Mucosa of stomach (tissue), 1 donor: ENCODE measurements around the gene CCIN.
"Not testable (repeated sequence)": the region's sequence is repeated elsewhere in the genome, so short reads cannot be mapped to it uniquely, and the experiment has no call there.

Source experiments
- H3K27me3 ChIP-seq: one replicate; pipeline ENCODE4 v1.7.0; 2013; ENCODE audit warnings: mild to moderate bottlenecking, low read length; ENCODE audit not compliant: control insufficient read depth, insufficient read depth
- H3K36me3 ChIP-seq: one replicate; pipeline ENCODE4 v1.7.0; 2013; ENCODE audit warnings: low read length; ENCODE audit not compliant: control insufficient read depth, insufficient read depth
- H3K4me1 ChIP-seq: one replicate; pipeline ENCODE4 v1.7.0; 2013; ENCODE audit warnings: mild to moderate bottlenecking, low read length; ENCODE audit not compliant: control insufficient read depth, insufficient read depth
- H3K4me3 ChIP-seq: one replicate; pipeline ENCODE4 v1.7.0; 2013; ENCODE audit warnings: low read length
- H3K9ac ChIP-seq: one replicate; pipeline ENCODE4 v1.7.0; 2013; ENCODE audit warnings: mild to moderate bottlenecking, low read length, moderate library complexity
- H3K9me3 ChIP-seq: one replicate; pipeline ENCODE4 v1.7.0; 2013; ENCODE audit warnings: mild to moderate bottlenecking, low read length, moderate library complexity; ENCODE audit not compliant: control insufficient read depth
- donor health status: Pancreatic carcinoma.

Gene CCIN

GRCh38 chr9:36164372-36164771 is 4.8 kb upstream of the CCIN start:
- no peaks in the 10 kb centered on the region for H3K36me3 ChIP-seq
- no peak overlapping the region for H3K4me3 ChIP-seq
- H3K27me3 ChIP-seq: peaks cover 5% of the 10 kb centered on the region
- H3K9ac ChIP-seq: no peak overlapping the region
- peaks cover 3% of the 10 kb centered on the region for H3K4me1 ChIP-seq
- no peaks in the 10 kb centered on the region for H3K9me3 ChIP-seq

DNA sequence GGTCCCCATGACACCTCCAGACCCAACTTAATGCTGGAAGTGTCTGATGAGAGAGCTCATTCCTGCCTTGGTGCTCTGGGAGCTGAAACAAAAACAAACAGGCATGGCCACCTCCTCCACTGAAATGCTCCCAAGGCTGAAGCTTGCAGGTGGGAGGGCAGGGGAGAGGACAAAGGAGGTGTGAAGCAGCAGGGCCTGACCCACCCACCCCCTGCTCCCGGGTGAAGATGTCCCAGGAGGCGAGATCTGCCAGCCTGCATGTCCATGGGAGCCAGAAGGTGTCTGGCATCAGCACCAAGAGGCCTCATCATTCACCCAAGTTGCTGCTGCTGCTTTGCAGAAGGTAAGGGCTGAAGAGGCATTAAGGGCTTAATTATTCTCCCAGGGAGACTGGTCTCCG is 4.2 kb upstream of the CCIN start:
- Histone ChIP-seq H3K9me3 (no peaks in the 10 kb centered on the region), H3K36me3 (no peaks in the 10 kb centered on the region), H3K4me3 (no peak overlapping the region), H3K27me3 (peaks cover 5% of the 10 kb centered on the region), H3K9ac (no peak overlapping the region), H3K4me1 (peaks cover 3% of the 10 kb centered on the region)

DNA sequence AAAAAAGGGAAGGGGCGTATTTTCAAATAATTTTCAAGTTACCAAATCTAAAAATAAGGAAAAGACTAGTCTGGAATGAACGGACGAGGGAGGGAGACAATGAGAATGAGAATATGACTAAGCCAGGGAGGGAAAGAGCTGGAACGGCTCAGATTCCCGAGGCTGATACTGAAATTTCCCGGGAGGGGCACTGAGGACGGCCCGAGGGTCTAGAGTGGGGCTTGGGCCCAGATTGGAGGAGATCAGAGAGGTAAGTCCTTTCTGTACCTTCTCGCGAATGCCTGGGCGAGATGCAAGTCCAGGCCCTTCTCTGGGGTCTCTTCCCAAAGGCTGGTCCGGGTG is 3.4 kb upstream of the CCIN start:
- peaks cover 5% of the 10 kb centered on the region for H3K27me3 ChIP-seq
- no peak overlapping the region for H3K4me3 ChIP-seq
- H3K4me1 ChIP-seq: peaks cover 3% of the 10 kb centered on the region
- H3K9me3 ChIP-seq: no peaks in the 10 kb centered on the region
- no peaks in the 10 kb centered on the region for H3K36me3 ChIP-seq
- no peak overlapping the region for H3K9ac ChIP-seq

DNA sequence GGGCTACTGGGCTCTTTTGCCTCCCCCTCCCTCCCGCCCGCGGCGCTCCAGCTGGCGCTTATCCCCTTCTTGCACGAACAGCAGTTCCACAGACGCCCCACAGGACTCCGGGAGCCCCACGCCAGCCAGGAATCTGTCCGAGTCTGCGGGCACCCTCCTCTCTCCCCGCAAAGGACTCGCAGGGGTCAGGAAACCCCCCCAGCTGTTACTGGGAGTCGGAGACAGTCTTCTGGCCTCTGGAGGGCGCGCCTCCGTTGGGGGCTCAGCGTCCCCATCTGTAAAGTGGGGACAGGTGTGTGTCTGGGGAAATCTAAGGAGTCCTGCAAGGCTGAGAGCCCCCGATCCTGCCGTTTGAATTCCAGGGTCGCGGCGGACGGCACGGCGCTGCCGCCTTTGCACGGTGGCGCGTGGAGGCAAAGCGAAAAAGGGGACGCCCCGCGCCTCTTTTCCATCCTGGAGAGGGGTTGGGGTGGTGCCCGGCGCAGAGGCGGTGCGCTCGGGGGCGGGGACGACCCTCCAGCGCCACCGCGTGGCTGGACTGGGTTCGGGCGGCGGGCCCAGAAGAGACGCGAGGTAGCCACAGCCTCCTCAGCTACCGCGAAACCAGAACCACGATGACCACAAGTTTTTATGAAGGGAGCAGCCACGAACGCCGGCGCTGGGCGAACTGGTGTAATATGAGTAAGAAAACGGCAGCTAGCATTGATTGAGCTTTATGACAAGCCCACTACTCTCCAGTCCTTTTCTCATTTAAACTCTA is 2.8 kb upstream of the CCIN start:
- Histone ChIP-seq H3K27me3 (peaks cover 5% of the 10 kb centered on the region), H3K4me3 (no peak overlapping the region), H3K4me1 (peaks cover 3% of the 10 kb centered on the region), H3K36me3 (no peaks in the 10 kb centered on the region), H3K9ac (peak overlapping the region; percentile 34), H3K9me3 (no peaks in the 10 kb centered on the region)

DNA sequence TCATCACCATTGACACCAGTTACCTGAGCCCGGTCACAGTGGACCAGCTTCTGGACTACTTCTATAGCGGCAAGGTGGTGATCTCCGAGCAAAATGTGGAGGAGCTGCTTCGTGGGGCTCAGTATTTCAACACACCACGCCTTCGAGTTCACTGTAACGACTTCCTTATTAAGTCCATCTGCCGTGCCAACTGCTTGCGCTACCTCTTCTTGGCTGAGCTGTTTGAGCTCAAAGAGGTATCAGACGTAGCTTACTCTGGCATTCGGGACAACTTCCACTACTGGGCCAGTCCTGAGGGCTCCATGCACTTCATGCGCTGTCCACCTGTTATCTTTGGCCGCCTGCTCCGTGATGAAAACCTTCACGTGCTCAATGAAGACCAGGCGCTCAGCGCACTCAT is 520 bp downstream of the CCIN start:
- Histone ChIP-seq H3K4me3 (no peak overlapping the region), H3K36me3 (no peaks in the 10 kb centered on the region), H3K9ac (no peak overlapping the region), H3K4me1 (peaks cover 3% of the 10 kb centered on the region), H3K9me3 (no peaks in the 10 kb centered on the region), H3K27me3 (peaks cover 5% of the 10 kb centered on the region)

- Histone ChIP-seq H3K9ac (no peak overlapping the region), H3K36me3 (no peaks in the 10 kb centered on the region), H3K9me3 (no peaks in the 10 kb centered on the region), H3K27me3 (peaks cover 5% of the 10 kb centered on the region), H3K4me1 (peaks cover 3% of the 10 kb centered on the region), H3K4me3 (no peak overlapping the region)
Measured at GRCh38 chr9:36170531-36170930, 1.3 kb downstream of the CCIN start.

DNA sequence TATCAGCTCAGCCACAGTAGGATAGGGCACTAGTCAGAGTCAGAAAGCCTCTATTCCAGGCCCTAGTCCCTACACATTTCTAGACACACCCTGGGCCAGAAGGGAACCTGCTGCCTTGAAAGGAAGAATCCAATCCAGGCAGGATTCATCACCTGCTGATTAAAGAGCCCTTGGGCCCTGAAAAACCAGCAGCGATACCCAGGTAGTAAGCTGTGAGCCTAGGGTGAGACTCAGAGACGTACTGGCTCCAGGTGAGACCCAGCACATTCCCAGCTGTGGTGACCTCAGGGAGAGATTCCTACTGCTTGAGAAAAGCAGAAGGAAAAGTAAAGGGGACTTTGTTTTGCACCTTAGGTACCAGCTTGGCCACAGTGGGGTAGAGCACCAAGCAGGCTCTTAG is 4.7 kb downstream of the CCIN start:
- Histone ChIP-seq H3K9ac (no peak overlapping the region), H3K4me3 (no peak overlapping the region), H3K9me3 (no peaks in the 10 kb centered on the region), H3K4me1 (no peaks in the 10 kb centered on the region), H3K36me3 (no peaks in the 10 kb centered on the region), H3K27me3 (no peaks in the 10 kb centered on the region)

GRCh38 chr9:36174271-36174670 is 5.1 kb downstream of the CCIN start:
- no peak overlapping the region for H3K9ac ChIP-seq
- H3K36me3 ChIP-seq: no peaks in the 10 kb centered on the region
- H3K4me3 ChIP-seq: no peak overlapping the region
- no peaks in the 10 kb centered on the region for H3K9me3 ChIP-seq
- no peaks in the 10 kb centered on the region for H3K4me1 ChIP-seq
- H3K27me3 ChIP-seq: no peaks in the 10 kb centered on the region

DNA sequence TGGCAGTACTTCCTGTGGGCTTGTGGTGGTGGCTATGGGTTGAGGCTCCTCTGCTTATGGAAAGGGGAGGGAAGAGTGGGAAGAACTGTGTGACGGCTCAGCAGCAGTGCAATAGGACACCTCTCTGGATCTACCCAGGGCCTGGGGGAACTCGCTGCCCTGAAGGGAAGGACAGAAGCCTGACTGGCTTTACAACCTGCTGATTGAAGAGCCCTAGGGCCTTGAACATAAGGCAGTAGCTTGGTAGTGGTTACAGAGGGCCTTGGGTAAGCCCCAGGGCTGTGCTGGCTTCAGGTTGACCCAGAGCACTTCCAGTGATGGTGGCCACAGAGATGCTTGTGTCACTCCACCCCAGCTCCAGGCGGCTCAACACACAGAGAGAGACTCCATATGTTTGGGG is 5.5 kb downstream of the CCIN start:
- H3K36me3 ChIP-seq: no peaks in the 10 kb centered on the region
- no peaks in the 10 kb centered on the region for H3K9me3 ChIP-seq
- no peaks in the 10 kb centered on the region for H3K4me1 ChIP-seq
- no peak overlapping the region for H3K4me3 ChIP-seq
- H3K27me3 ChIP-seq: no peaks in the 10 kb centered on the region
- no peak overlapping the region for H3K9ac ChIP-seq

DNA sequence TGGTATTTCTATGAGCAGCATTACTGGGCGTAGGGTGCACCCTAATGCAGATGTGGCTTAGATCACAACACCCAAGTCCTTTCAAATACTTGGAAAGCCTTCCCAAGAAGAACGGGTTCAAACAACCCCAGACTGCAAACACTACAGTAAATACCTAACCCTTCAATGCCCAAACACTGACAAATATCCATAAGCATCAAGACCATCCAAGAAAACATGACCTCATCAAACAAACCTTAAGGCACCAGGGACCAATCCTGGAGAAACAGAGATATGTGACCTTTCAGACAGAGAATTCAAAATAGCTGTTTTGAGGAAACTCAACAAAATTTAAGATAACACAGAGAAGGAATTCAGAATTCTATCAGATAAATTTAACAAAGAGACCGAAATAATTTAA is 6.0 kb downstream of the CCIN start:
- not testable (repeated sequence) for H3K9me3 ChIP-seq, H3K9ac ChIP-seq, H3K4me1 ChIP-seq, H3K27me3 ChIP-seq, H3K4me3 ChIP-seq, H3K36me3 ChIP-seq

- not testable (repeated sequence) for H3K36me3 ChIP-seq, H3K4me3 ChIP-seq, H3K4me1 ChIP-seq, H3K9me3 ChIP-seq, H3K27me3 ChIP-seq, H3K9ac ChIP-seq
Measured at GRCh38 chr9:36176496-36176895, 7.3 kb downstream of the CCIN start.

DNA sequence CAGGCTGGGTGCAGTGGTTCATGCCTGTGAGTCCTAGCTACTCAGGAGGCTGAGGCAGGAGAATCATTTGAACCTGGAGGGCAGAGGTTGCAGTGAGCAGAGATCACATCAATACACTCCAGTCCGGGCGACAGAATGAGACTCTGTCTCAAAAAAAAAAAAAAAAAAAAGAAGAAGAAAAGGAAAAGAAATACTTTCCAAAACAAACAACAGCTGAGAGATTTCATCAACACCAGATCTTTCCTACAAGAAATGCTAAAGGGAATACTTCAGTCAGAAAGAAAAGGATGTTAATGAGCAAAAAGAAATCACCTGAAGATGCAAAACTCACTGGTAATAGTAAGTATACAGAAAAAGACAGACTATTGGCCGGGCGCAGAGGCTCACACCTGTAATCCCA is 8.4 kb downstream of the CCIN start:
- Histone ChIP-seq H3K4me3 (no peak overlapping the region), H3K36me3 (no peaks in the 10 kb centered on the region), H3K9ac (no peak overlapping the region), H3K27me3 (no peaks in the 10 kb centered on the region), H3K4me1 (no peaks in the 10 kb centered on the region), H3K9me3 (no peaks in the 10 kb centered on the region)

DNA sequence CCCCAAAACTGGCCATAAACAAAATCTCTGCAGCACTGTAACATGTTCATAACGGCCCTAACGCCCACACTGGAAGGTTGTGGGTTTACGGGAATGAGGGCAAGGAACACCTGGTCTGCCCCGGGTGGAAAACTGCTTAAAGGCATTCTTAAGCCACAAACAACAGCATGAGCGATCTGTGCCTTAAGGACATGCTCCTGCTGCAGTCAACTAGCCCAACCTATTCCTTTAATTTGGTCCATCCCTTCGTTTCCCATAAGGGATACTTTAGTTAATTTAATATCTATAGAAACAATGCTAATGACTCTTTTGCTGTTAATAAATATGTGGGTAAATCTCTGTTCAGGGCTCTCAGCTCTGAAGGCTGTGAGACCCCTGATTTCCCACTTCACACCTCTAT is 11.1 kb downstream of the CCIN start:
- H3K4me1 ChIP-seq, H3K9ac ChIP-seq, H3K27me3 ChIP-seq, H3K9me3 ChIP-seq, H3K36me3 ChIP-seq, H3K4me3 ChIP-seq: not testable (repeated sequence)
